C1 segment of cervical spinal cord (tissue), 14 donors: ENCODE results near the gene RASGRP4.
A peak's percentile ranks its signal among the peaks of the same experiment; 100 is the strongest.
"Not testable (repeated sequence)": the region's sequence is repeated elsewhere in the genome, so short reads cannot be mapped to it uniquely, and the experiment has no call there.

Experiments used
- DNase-seq, 14 donors: peaks; one replicate each; lab custom pipeline; 2025; lab: John Stamatoyannopoulos, UW

RASGRP4 gene

GRCh38 chr19:38425810-38426466 is at the start of gene RASGRP4:
Gene RASGRP4, minus strand, starts transcription at chr19:38426219. Its CDS starts 128 bp downstream, at chr19:38426091.
- peak in 6 of 14 donors; percentile 1 to 44 (median 6) for DNase-seq

DNA sequence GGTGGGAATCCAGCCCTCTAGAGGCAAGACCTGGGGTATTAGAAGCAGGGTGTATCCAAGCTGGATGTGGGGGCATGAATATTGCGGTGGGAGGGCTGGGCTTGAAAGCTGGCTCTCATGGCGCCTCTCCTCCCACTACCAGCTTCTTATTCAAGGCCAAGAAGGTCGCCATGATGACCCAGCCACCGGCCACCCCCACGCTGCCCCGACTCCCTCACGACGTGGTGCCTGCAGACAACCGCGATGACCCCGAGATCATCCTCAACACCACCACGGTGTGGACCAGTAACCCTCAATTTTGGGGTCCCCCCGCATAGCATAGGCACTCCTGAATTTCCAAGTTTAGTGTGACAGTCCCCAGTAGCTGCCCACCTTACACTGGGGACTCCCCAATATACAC is 49.2 kb upstream of the RASGRP4 start:
- DNase-seq = no peak

DNA sequence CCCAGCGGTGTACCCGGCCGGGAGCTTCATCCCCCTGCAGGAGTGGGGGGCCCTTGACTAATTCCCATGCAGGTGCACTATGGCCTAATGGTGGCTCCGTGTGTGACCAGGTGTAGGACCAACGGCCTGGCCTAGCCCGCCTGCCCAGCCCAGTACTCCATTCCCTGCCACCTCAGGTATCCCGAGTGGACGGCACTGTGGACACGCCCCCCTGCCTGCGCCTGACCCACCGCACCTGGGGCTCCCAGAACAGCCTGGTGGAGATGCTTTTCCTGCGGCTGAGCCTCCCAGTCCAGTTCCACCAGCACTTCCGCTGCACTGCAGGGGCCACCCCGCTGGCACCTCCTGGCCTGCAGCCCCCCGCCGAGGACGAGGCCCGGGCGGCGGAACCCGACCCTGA is 47.2 kb upstream of the RASGRP4 start:
- no peak for DNase-seq

DNA sequence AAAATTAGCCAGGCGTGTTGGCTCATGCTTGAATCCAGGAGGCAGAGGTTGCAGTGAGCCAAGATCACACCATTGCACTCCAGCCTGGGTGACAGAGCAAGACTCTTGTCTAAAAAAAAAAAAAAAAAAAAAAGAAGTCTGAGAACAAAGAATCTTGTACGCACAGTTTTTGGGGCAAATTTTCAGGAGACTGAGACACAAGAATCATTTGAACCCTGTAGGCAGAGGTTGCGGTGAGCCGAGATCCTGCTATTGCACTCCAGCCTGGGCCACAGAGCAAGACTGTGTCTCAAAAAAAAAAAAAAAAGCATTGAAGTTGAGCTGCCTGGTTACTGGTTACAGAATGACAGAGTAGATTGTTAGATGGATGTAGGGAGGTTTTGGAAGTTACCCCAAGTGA is 46.7 kb upstream of the RASGRP4 start:
- not testable (repeated sequence) for DNase-seq

DNA sequence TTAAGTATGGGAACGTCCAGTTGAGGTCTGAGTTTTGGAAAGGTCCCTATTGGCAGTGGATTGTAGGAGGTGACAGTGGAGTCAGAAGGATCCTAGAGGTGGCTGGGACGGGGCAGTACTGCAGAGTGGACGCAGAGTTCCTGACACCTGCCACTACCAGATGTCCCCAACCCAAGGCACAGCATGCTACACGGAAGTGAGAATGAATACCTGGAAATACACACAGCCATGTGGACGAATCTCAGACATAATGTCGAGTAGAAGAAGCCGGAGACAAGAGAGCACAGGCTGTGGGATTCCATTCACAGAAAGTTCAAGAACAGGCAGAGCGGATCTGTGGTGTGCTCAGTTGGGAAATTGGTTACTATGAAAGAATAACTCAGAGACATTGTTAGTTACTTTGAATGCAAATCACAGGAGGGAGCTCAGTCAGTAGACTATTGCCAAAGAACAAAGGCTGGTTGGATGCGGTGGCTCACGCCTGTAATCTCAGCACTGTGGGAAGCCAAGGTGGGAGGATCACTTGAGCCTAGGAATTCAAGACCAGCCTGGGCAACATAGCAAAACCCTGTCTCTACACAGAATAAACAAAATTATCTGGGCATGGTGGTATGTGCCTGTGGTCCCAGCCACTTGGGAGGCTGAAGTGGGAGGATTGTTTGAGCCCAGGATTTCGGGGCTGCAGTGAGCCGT is 44.9 kb upstream of the RASGRP4 start:
- DNase-seq = peak in 1 of 14 donors; percentile 27

GRCh38 chr19:38469151-38469550 is 43.1 kb upstream of the RASGRP4 start:
- peak in 1 of 14 donors; percentile 13 for DNase-seq

GRCh38 chr19:38467541-38468525 is 41.8 kb upstream of the RASGRP4 start:
- no peak for DNase-seq

DNA sequence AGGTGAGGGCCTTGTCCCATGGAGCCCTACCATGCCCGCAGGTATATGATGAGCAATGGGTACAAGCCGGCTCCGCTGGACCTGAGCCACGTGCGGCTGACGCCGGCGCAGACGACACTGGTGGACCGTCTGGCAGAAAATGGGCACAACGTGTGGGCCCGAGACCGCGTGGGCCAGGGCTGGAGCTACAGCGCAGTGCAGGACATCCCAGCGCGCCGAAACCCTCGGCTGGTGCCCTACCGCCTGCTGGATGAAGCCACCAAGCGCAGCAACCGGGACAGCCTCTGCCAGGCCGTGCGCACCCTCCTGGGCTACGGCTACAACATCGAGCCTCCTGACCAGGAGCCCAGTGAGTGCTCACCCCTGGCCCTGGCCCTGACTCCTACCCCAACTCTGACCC is 40.0 kb upstream of the RASGRP4 start:
- DNase-seq = no peak

DNA sequence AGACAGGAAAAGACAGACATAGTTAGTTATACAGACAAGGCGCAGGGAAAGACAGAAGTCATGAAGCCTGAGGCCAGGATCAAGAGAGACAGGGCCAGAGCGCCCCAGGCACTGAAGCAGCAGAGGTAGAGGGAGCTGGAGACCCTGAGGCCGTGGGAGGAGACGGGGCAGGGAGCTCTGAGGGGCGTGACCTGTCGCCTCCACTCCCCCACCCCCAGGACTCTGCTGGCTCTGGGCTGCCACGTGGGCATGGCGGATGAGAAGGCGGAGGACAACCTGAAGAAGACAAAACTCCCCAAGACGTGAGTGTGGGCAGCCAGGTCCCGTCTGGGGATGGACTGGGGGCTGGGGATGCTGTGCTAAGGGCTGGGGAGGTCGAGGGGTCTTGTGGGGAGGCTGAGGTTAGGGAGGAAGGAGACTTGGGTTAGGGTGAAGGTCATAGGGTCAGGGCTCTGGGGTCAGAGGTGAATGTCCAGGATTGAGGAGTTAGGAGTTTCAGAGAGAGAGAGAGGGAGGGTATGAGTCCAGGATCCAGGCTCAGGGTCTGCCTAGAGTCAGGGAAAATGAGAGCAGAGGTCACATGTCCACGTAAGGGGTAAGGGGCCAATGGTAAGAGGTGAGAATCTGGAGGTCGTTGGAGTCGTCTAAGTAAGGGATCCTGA is 38.5 kb upstream of the RASGRP4 start:
- DNase-seq = no peak

DNA sequence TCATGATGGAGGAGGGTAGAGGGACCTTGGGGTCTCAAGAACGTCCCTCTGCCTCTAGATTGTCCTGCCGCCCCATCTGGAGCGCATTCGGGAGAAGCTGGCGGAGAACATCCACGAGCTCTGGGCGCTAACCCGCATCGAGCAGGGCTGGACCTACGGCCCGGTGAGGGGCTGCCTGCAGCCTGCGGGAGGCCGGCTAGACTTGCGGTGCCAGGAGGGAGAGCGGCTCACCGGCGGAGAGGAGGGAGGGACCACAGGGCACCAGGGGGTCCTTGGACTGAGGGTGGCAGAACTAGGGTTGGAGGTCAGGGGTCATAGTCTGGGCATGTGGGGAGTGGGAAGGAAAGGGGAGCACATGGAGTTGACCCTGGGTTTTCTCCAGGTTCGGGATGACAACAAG is 37.3 kb upstream of the RASGRP4 start:
- DNase-seq = no peak

GRCh38 chr19:38458991-38459390 is 33.0 kb upstream of the RASGRP4 start:
- DNase-seq = no peak

- DNase-seq = no peak
These were observed 31.8 kb upstream of the RASGRP4 start for GRCh38 chr19:38457690-38458405.

GRCh38 chr19:38457202-38457601 is 31.2 kb upstream of the RASGRP4 start:
- no peak for DNase-seq

DNA sequence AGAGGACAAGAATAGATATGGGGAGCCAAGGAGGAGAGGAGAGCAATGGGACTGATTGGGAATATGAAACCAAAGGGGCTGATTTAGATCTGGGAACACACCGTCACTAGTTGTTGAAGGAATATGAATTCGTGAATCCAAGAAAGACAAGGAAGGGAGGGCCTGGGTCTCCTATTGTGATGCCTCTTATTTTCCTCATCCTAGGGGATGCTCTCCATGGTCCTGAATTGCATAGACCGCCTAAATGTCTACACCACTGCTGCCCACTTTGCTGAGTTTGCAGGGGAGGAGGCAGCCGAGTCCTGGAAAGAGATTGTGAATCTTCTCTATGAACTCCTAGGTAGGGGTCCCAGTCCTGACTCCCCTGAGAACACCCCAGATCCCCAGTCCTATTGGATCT is 29.0 kb upstream of the RASGRP4 start:
- DNase-seq = no peak

GRCh38 chr19:38453596-38453995 is 27.6 kb upstream of the RASGRP4 start:
- DNase-seq = no peak

DNA sequence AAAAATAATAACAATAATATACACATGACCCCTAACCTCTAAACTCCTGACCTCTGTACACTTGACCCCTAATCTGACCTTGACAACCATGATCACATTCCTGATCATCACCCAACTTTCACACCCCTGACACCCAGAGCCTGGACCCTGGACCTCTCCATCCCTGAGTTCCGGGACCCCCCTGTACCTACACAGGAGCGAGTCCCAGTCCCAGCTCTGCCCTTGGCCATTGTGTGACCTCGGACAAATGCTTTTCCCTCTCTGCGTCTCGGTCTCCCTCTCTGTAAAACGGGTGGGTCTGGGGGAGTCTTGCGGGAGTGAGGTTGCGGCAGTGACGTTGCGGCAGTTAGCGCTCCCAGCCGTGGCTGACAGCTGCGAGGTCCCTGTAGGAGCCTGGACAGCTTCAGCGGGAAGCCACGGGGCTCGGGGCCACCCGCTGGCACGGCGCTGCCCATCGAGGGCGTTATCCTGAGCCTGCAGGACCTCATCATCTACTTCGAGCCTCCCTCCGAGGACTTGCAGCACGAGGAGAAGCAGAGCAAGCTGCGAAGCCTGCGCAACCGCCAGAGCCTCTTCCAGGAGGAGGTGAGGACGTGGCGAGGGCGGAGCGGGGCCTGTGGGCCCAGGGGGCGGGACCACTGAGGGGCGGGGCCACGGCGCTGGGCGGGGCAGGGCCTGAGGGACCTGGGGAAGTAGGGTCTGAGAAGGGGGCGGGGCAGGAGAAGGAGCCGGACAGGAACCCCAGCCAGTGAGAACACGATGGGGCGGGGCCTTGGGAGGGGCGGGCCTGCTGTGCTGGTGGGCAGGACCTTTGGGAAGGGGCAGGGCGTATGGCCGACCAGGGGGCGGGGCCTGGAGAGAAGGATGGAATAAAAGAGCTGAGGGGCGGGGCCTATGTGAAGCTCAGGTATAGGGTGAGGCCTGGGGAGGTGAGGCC is 26.7 kb upstream of the RASGRP4 start:
- no peak for DNase-seq

- DNase-seq = no peak
These were observed 25.6 kb upstream of the RASGRP4 start for GRCh38 chr19:38451629-38452028.

GRCh38 chr19:38451036-38451435 is 25.0 kb upstream of the RASGRP4 start:
- DNase-seq = no peak

DNA sequence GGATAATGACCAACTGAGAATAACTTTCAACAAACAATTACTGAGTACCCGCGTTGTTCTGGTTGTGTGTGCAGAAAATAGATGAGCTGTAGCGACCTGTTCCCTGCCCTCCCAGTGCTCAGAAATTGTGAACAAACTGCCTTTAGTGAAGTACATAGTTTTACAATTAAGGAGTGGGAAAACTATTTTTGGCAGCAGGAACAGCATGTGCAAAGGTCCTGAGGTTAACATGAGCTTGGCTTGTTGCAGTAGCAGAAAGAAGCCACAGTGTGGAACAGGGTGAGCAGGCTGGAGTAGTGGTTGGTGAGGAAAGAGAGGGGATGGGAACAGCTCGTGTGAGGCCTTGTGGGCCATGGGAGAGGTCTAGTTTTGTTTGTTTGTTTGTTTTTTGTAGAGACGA is 23.5 kb upstream of the RASGRP4 start:
- DNase-seq = no peak

DNA sequence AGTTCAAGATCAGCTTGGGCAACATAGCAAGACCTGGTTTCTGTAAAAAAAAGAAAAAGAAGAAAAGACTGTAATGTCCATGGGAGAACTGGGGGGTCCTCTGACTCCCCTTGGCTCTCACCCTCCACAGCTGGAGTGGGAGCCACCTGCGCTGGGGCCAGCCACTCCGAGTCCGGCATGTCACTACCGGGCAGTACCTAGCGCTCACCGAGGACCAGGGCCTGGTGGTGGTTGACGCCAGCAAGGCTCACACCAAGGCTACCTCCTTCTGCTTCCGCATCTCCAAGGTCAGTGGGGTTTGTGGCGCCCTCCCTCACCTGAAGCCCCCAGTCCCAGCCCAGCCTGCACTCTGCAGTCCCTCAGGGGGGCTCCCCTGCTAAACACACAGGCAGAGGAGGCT is 22.2 kb upstream of the RASGRP4 start:
- no peak for DNase-seq
